ENCODE measurements around the gene IL27RA. TPM values are rescaled to one million over a fixed set of nuclear protein-coding genes. Genes with fewer than 3 reads are reported as not detected.

The IL27RA gene
- total and polyA plus RNA-seq, 8 donors: 0.88 to 8.2 (median 1.9) TPM

GRCh38 chr19:13993590-13994300, 37.8 kb upstream of the IL27RA start:
- Histone ChIP-seq H3K27me3 (no peaks in the 10 kb centered on the region), H3K36me3 (peaks cover 0 to 5% (median 0%) of the 10 kb centered on the region in 3 donors), H3K4me3 (no peak overlapping the region), H3K27ac (no peak overlapping the region), H3K4me1 (peaks cover 0 to 9% (median 0%) of the 10 kb centered on the region in 3 donors), H3K9me3 (no peaks in the 10 kb centered on the region)
- WGBS, 2 donors: 90 to 91% methylated on average over 19 to 22 of the region's 22 CpGs
- FAIRE-seq: no peak
- TF ChIP-seq CTCF (IDR thresholded peaks at IDR 0.05): no peak
- intact Hi-C loops (cut with DNase I): no loop called here
- no peak for DNase-seq
- ATAC-seq: no peak

GRCh38 chr19:13995017-13995728, 36.4 kb upstream of the IL27RA start:
- ATAC-seq (peak; percentile 94 to 97 (median 96)), FAIRE-seq (no peak), DNase-seq (peak; percentile 80 to 92 (median 85))
- Histone ChIP-seq H3K4me3 (no peak overlapping the region), H3K4me1 (peaks cover 0 to 9% (median 0%) of the 10 kb centered on the region in 3 donors), H3K36me3 (peaks cover 0 to 5% (median 0%) of the 10 kb centered on the region in 3 donors), H3K27me3 (no peaks in the 10 kb centered on the region), H3K9me3 (no peaks in the 10 kb centered on the region), H3K27ac (peak overlapping the region; percentile 59 to 83 (median 76))
- intact Hi-C loops (cut with DNase I): no loop called here
- TF ChIP-seq CTCF (IDR thresholded peaks at IDR 0.05): no peak
- WGBS, 2 donors: 51 to 54% methylated on average over 13 of the region's 13 CpGs

GRCh38 chr19:13995878-13996765, 35.4 kb upstream of the IL27RA start:
- intact Hi-C loops (cut with DNase I): no loop called here
- ATAC-seq (peak in 1 of 4 donors; percentile 7), FAIRE-seq (no peak), DNase-seq (peak in 2 of 6 donors; percentile 25 to 29)
- Histone ChIP-seq H3K27me3 (no peaks in the 10 kb centered on the region), H3K4me3 (no peak overlapping the region), H3K9me3 (no peaks in the 10 kb centered on the region), H3K27ac (peak overlapping the region; percentile 59 to 83 (median 76)), H3K36me3 (peaks cover 0 to under 1% (median 0%) of the 10 kb centered on the region in 3 donors), H3K4me1 (peaks cover 0 to 9% (median 0%) of the 10 kb centered on the region in 3 donors)
- no peak for TF ChIP-seq CTCF (IDR thresholded peaks at IDR 0.05)
- 77 to 78% methylated on average over 12 to 14 of the region's 14 CpGs for WGBS, 2 donors

- TF ChIP-seq CTCF (IDR thresholded peaks at IDR 0.05): no peak
- Histone ChIP-seq H3K4me1 (peaks cover 0 to 9% (median 0%) of the 10 kb centered on the region in 3 donors), H3K27ac (no peak overlapping the region), H3K4me3 (no peak overlapping the region), H3K27me3 (no peaks in the 10 kb centered on the region), H3K9me3 (no peaks in the 10 kb centered on the region), H3K36me3 (no peaks in the 10 kb centered on the region)
- FAIRE-seq: no peak
- 90 to 93% methylated on average over 22 of the region's 22 CpGs for WGBS, 2 donors
- intact Hi-C loops (cut with DNase I): no loop called here
- ATAC-seq: no peak
- peak in 2 of 6 donors; percentile 38 to 51 for DNase-seq
Observed at GRCh38 chr19:13996928-13997630, 34.5 kb upstream of the IL27RA start.

All from pancreas (tissue), 10 donors.